ENCODE data around the gene PARD3.
"Not testable (repeated sequence)": the region's sequence is repeated elsewhere in the genome, so short reads cannot be mapped to it uniquely, and the experiment has no call there.

The PARD3 gene

DNA sequence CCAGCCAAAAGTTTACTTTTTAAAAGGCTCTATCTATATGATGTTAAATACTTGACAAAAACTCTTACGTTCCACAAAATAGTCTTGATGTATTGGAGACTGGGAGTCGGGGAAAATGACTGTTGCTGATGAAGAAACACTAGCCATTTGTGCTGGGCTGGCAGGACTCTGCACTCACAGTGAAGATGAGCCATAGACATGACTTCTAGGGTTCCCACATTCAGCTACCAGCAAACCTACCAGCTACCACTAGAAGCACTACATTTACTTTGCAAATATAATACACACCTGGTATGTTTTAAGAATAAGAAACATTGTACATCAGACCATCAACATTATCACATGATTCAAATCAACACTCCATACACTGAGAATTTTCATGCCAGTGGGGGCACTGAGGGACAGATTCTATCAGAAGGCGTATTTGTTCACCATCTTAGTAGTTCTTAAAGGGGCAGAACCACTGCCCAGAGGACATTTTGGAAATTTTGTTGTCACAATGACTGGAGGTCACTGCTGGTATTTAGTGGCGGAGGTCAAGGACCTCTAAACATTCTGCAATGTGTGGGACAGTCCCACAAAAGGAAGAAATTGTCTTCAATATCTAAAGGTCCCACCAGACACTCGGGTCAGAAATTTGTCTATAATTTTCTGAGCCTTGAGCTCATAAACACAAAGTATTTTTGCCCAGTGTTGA, 52.3 kb downstream of the PARD3 start:
- no peak for DNase-seq

DNA sequence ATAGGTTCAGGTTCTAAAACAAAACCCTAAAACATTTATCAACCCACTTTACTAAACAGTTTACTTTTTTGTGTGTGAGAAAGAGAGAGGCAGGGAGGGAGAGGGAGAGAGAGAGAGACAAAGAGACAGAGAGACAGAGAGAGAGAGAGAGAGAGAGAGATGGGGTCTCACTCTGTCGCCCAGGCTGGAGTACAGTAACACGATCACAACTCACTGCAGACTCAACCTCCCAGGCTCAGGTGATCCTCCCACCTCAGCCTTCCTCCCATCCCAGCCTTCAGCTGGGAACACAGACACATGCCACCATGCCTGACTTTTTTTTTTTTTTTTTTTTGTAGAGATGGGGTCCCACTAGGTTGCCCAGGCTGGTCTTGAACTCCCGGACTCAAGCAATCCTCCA, 52.9 kb downstream of the PARD3 start:
- no peak for DNase-seq

DNA sequence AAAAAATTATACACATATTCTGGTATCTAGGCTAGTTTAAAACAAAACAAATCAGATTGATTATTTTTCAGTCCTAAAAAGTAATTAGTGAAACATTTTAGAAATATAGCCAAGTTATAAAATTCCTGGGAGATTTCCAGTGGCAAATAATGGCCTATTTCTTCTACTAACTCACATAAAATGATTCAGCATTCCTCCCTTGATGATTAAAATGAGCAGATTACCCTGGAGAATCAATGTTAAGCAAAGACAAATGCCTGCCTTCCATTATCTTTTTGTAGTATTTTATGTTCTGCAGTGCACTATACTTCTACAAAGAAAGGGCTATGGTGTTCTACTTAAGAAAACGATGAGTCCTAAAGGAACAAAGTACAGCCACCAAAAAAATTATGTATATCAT, 53.6 kb downstream of the PARD3 start:
- DNase-seq: no peak

DNA sequence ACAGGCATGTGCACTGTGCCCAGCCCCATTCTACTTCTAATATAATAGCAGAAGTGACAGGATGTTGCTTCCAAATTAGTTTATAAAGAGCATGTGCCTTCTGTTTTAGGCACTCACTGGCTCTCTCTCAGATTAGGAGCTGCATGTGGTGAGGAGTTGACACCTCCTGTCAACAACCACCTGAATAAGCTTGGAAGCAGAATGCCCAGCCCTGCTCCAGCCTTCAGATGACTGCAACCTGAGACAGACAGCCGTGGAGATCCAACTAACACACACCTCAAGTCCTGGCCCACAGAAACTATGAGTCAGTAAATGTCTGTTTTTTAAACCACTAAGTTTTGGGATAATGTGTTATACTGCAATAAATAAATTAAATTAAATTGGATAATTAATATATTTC, 54.5 kb downstream of the PARD3 start:
- DNase-seq: no peak

DNA sequence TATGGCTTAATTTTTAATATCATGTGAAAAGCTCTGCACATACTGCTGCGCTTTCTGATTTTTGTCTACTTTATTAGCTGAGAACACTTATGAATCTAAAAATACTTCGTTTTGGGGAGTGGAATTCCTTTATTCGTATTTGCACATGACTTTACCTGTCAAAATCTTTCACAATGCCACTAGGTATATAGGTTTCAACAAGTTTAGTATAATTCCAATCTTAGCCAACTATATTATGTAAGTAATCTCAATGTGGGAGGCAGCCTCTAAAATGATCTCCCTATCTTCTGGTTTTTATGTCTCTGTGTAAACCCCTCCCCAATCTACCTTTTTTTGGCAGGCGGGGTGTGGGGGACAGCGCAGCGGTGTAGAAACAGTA, 55.3 kb downstream of the PARD3 start:
- no peak for DNase-seq

DNA sequence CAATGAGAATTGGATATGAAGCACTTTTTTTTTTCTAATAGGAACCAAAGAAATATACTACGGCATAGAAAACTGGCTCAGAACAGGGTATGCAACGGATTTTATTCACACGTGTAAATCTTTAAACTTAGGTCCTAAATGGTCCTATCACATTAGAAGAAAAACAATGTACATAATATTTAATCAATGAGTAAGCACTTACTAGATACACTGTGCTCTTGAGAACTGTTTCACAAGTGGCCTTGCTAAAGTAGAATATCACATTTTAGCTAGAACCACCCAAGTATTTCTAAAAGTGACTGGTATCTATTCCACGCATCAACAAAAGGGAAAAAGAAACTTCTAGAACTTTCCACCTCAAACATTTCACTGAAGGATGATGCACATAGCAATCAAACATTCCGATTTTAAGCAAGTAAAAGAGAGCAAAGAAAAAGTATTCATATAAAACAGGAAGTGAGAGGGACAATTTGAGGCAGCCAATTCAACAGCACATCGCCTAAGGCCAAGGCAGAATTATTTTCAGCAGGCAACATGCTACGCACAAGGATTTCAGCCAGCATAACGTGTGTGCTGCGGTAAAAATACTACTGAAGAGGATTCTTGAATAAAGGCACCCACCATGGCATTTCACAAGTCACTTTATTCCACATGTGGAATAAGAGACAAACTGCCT, 55.8 kb downstream of the PARD3 start:
- DNase-seq: no peak

DNA sequence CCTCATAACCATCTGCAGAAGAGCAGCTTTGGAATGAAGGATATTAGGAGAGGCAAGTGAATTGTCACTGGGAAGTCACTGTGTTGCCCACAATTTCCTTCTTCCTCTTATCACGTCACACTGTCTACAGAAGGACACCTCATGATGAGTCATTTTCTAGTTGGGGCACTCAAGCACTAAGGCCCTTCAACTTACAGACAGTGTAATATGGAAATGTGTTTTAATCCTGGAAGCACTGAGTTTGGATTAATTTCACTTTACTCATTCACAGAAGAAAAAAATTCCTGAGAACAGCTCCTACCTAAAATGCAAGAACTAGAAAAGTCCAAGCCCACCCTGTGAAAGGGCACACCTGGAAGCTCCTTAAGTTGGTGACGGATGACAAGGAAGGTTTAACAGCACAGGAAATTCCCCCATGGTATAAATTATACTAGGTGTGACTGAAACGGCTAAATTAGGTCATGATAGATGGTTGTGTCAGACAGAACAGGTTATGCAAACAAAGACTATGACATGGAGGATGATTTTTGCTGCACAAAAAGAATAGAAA, 56.6 kb downstream of the PARD3 start:
- no peak for DNase-seq

DNA sequence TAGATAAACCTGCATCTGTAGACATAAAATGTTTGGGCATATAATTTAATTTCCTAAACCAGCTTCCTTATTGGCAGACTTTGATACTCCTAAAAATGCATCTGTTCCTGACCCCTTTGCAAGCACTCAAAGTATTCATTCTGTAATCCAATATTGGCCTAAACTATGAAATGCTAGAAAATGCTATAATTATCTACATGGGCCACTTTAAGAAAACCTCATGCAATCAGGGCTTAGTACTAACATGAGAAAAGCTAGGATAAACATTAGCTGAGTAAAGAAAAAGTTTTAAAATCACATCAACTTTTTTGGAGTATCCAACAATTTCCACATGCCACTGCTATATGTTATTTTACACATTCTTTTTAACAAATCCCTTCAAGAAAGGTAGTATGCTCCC, 57.2 kb downstream of the PARD3 start:
- DNase-seq: no peak

DNA sequence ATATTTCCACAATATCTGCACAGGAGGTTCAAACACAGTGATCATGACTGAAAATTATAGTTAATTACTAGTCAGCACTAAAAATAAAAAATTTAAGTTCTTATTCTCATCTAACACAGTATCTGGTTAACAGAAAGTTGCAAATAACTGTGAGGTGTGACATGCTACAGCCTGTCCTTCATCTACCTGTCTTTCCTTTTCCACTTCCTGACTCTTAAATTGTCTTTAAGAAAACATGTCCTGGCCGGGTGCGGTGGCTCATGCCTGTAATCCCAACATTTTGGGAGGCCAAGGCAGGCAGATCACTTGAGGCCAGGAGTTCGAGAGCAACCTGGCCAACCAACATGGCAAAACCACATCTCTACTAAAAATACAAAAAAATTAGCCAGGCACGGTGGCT, 57.9 kb downstream of the PARD3 start:
- not testable (repeated sequence) for DNase-seq

DNA sequence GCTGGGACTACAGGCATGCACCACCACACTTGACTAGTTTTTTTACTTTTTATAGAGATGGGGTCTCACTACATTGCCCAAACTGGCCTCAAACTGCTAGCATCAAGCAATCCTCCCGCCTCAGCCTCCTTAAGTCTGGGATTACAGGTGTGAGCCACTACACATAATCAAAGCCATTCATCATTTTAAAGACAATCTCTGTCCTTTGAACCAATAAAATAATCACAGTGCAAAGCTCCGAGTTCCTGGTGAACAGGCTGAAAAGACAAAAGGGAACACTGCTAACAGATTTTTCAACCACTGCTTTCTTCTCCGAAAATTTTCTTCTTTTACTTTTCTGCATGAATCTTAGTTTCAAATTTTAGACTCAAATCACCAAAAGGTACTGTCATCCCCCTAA, 58.5 kb downstream of the PARD3 start:
- no peak for DNase-seq

DNA sequence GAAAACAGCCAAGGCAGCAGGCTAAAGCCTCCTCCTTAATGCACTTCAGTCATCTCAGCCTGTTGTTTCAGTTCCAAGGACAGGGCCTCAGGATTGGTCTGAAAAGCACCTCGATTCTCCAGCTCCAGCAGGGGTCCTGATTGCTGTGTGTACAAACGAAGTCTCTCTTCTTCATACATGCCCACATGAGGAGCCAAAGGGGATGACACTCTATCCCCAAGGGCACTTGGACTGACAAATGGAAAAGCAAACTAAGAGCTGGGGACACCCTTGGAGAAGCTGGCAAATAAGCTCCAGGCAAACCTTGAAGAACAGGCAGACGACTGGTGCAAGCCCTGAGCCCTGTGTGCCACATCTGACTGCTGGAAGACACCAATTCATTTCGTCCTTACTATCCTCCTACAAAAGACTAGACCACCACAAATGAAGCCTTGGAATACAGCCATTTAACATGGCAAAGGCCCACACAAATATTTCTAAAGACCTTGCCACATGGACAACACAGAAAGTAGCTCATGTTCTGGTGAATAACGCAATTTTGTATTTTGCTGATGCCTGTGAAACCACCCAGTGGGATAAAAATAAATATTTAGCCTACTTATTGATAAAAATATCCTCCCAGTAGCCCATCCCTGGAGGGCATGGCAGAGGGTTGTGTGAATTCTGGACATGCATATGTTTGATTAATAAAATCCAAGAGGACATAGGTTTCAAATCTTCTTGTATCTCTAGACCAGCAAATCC, 61.9 kb downstream of the PARD3 start:
- no peak for DNase-seq

DNA sequence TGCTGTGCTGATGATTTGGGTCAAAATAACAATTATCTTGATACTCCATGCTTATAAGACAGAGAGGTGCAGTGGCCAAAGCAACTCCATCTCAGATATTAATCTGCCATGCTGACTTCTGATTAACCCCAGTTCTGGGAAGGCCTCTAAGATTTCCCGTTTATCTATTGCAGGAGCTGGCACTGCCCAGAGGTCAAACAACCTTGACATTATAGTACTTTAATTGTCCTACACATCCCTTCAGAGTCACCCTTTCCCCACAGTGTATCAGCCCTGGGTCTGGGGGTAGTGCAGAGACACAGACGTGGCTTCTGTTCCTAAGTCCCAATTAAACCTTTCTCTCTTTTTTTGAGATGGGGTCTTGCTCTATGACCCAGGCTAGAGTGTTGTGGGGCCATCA, 63.8 kb downstream of the PARD3 start:
- no peak for DNase-seq

DNA sequence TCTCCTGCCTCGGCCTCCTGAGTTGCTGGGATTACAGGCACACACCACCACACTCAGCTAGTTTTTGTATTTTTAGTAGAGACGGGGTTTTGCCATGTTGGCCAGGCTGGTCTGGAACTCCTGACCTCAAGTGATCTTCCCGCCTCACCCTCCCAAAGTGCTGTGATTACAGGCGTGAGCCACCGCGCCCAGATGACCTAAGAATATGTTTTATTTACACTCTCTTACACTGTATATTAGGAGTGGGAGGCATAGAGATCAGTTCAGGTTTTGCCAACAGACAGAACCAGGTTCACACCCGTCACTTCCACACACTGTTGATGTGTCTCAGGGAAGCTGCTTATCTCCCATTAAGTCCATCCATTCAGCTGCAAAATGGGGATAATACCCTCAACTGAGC, 64.3 kb downstream of the PARD3 start:
- DNase-seq: not testable (repeated sequence)

DNA sequence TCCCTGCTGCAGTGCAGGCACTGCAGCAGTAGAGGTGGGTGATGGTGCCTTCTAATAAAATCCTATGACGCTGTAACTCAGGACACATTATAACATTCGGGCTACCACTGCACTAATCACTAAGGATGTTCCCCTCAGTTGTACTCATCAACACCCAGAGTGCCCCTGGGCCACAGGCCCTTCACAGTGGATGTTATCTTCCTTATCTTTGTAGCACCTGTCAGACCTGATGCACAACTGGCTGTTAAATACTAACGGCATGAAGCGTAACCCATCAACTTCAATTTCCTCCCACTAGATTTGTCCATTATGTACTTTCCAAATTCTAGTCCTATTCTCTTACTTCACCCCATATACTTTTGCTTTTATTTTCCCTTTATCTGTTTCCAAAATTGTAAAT, 66.3 kb downstream of the PARD3 start:
- no peak for DNase-seq

DNA sequence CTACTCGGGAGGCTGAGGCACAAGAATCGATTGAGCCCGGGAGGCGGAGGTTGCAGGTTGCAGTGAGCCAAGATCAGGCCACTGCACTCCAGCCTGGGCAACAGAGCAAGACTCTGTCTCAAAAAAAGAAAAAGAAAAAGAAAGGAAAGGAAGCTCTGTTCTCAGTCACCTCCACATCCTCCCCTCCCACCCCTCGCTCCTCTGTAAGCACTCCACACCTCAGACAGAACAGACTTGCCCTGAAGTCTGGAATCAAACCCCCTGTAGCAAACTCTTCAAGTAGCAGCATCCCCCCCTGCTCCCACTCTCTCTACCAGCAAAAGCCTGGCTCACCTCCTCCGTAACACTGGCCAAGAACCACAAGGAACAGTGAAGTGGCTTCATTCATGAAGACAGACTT, 66.7 kb downstream of the PARD3 start:
- DNase-seq: no peak

DNA sequence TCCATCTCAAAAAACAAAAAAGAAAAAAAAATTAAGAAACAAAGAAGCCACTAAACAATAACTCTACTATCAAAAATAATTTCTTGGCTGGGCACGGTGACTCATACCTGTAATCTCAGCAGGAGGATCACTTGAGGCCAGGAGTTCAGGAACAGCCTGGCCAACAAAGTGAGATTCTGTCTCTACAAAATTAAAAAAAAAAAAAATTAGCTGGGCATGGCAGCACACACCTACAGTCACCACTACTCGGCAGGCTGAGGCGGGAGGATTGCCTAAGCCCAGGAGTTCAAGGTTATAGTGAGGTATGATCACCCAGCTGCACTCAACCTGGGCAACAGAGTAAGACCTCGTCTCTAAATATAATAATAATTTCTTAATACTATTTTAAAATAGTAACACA, 69.0 kb downstream of the PARD3 start:
- no peak for DNase-seq

DNA sequence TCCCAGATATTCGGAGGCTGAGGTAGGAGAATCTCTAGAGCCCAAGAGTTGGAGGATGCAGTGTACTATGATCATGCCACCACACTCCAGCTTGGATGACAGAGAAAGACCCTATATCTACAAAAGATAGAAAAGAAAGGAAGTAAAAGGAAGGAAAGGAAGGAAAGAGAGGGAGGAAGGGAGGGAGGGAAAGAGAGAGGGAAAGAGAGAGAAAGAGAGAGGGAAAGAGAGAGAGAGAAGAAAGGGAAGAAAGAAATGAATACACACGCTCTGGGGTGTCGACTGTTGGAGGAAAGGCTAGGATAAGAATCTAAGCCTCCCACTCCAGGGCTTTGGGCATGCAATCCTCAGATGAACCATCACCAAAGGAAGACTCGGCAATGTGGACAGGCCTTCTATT, 69.9 kb downstream of the PARD3 start:
- DNase-seq: no peak

DNA sequence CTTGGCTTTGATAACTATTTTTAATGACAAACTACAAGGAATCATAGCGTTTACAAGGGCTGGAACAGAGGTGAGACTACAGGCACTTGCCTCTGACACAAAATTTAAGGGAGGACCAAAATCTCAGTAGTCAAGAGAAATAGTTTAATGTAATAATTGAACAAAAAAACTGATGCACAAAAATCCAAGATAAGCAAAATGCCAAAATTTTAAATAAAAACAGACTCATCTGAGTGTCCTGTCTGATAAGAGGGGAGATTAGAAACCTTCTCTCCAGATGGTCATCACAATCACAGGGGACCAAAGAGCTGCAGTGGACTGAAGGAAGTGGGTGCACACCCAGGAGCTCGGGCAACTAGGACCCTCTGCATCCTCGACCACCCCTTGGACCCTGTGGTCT, 70.5 kb downstream of the PARD3 start:
- no peak for DNase-seq

DNA sequence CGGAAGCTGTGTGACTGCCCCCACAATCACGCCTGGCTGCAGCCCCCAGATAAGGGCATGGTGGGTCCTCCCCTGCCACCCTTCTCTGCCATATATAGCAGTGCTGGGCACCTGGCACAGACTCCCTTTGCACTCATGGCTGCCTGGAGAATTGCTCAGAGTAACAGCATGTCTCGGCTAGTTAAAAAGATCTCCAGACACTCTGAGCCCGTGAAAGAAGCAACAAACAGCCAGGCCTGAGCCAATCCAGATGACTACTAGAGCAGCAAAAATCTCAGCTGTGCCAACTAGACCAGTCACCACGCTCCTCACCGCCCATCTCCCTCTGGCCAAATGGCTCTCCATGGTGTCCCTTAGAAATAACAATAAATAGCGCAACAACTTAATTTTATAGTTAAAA, 71.3 kb downstream of the PARD3 start:
- peak; percentile 9 to 13 for DNase-seq

DNA sequence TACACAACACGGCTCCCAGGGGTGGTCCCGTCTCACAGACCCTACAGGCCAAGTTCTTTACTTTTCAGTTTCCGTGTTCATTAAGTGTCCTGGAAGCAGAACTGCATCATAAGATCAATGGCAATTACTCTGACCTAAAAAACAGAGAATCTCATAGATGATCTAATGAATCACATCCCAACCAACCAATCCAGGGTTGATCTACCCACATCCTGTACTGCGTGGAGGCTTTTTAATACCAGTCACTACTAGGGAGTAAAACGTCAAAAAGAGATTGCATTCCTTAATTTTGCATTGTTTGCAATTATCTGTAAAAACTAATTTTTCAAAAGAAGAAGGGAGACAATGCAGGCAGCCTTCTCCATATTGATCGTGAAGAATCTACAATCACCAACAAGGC, 72.6 kb downstream of the PARD3 start:
- DNase-seq: no peak

DNA sequence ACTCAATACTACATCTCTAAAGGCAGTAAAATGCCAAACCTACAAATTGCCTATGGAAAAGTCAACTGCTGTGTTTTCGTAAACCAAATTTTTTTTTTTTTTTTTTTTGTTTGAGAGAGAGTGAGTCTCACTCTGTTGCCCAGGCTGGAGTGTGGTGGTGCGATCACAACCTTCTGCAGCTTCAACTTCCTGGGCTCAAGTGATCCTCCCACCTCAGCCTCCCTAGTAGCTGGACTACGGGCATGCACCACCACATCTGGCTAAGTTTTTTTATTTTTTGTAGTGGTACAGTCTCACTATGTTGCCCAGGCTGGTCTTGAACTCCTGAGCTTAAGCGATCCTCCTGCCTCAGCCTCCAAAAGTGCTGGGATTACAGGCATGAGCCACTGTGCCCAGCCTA, 74.0 kb downstream of the PARD3 start:
- not testable (repeated sequence) for DNase-seq

DNA sequence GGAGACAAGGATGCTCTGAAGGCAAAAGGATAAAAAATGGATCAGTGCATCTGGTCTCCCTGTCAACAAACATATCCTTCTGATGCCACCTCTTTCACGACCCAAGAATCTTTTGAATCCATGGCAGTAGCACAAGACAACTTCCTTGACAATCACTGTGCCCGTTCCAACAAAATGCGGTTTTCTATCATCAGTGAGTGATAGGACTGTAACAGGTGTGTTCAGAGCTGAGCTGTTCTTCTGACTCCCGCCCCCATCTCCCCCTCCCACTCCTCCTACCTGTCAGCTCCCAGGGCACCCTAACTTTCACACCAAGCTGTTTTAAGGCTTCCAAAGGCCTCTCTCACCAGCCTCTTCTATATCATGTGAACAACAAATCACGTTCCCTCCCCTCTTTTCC, 74.8 kb downstream of the PARD3 start:
- no peak for DNase-seq

DNA sequence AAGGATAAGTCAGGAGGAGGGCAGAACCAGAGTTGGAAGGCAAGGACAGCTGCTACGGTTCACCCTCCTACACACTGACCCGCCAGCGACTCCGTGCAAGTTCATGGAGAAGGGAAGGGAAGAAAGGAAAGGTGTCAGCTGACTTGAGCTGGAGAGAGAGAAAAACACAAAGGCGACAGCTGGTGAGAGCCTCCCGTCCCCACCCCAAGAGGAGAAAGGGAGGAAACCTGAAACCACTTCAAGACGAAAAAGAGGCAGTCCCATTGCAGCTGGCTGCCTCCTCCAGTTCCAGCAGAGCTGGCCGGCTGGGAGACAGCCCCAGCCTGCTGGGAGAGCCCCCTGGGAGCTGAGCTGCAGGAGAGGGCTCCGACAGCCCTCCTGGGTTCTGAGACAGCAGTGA, 75.2 kb downstream of the PARD3 start:
- DNase-seq: no peak

DNA sequence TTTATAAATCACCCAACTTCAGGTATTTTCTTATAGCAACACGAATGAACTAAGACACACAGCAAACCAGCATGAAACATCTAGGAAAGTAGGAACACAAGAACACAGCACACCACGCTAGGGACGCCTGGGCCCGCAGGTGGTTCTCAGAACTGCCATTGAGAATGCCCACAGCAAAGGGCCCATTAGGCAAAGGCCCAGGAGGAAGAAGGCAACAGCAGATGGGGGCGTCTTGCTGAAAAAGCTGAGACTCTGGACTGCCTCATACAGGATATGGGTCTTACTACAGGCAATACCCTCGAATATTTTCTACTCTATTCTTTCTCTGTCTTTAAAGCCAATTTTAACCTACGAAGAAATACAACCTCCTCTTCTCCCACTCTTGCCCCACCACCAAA, 77.3 kb downstream of the PARD3 start:
- DNase-seq: no peak
